HG03439 (cell line): ENCODE results near the gene WWOX.

Experiments
- ATAC-seq: cut with Tn5 transposase; IDR thresholded peaks from one replicate; pipeline ENCODE4 v1.9.1; 2021; ENCODE audit warnings: mild to moderate bottlenecking, moderate library complexity; ENCODE audit not compliant: unreplicated experiment

WWOX gene

GRCh38 chr16:78102865-78103264, 3.4 kb downstream of the WWOX start:
- ATAC-seq = no peak

- no peak for ATAC-seq
Observed at GRCh38 chr16:78105517-78105916, 6.1 kb downstream of the WWOX start.

- no peak for ATAC-seq
Observed at GRCh38 chr16:78106686-78107085, 7.2 kb downstream of the WWOX start.

- ATAC-seq = no peak
Observed at GRCh38 chr16:78108451-78108850, 9.0 kb downstream of the WWOX start.

GRCh38 chr16:78113258-78113657, 13.8 kb downstream of the WWOX start:
- ATAC-seq = no peak

- ATAC-seq = no peak
Observed at GRCh38 chr16:78115659-78116058, 16.2 kb downstream of the WWOX start.

- ATAC-seq = no peak
Observed at GRCh38 chr16:78116946-78117345, 17.5 kb downstream of the WWOX start.

GRCh38 chr16:78117391-78117790, 17.9 kb downstream of the WWOX start:
- ATAC-seq = no peak

- no peak for ATAC-seq
Observed at GRCh38 chr16:78118469-78119025, 19.1 kb downstream of the WWOX start.

GRCh38 chr16:78122774-78123315, 23.4 kb downstream of the WWOX start:
- peak; percentile 73 for ATAC-seq

GRCh38 chr16:78125112-78125844, 25.8 kb downstream of the WWOX start:
- no peak for ATAC-seq

- ATAC-seq = no peak
Observed at GRCh38 chr16:78126662-78127061, 27.2 kb downstream of the WWOX start.

- no peak for ATAC-seq
Observed at GRCh38 chr16:78127130-78127529, 27.7 kb downstream of the WWOX start.

GRCh38 chr16:78128913-78129312, 29.5 kb downstream of the WWOX start:
- ATAC-seq = no peak

- ATAC-seq = no peak
Observed at GRCh38 chr16:78129349-78129748, 29.9 kb downstream of the WWOX start.

GRCh38 chr16:78130083-78130608, 30.7 kb downstream of the WWOX start:
- ATAC-seq = no peak

- ATAC-seq = no peak
Observed at GRCh38 chr16:78130950-78131349, 31.5 kb downstream of the WWOX start.

- ATAC-seq = no peak
Observed at GRCh38 chr16:78133919-78134318, 34.5 kb downstream of the WWOX start.

GRCh38 chr16:78134944-78135619, 35.6 kb downstream of the WWOX start:
- ATAC-seq = no peak

- ATAC-seq = no peak
Observed at GRCh38 chr16:78137179-78137578, 37.7 kb downstream of the WWOX start.

- no peak for ATAC-seq
Observed at GRCh38 chr16:78137782-78138616, 38.5 kb downstream of the WWOX start.
